CD14-positive monocyte (primary cell): ENCODE data around the gene SLC25A11. TPM values are rescaled to one million over a fixed set of nuclear protein-coding genes. Genes with fewer than 3 reads are reported as not detected.

ENCODE experiments used
- DNase-seq, 3 donors: peaks; one replicate each; pipeline ENCODE4 v3.0.0-alpha.2; 2011 to 2022
- H2AFZ ChIP-seq: 2 replicates; pipeline ENCODE4 v1.6.0; 2012; ENCODE audit warnings: mild to moderate bottlenecking, low read depth, low read length, inconsistent platforms; ENCODE audit not compliant: insufficient read depth, poor library complexity, severe bottlenecking
- H3K27ac ChIP-seq, 2 donors: 1 replicate in 1 of 2; 2 replicates in 1 of 2; pipeline ENCODE4 v1.5.1; 2012 to 2013; ENCODE audit warnings: low read length in 2 of 2, control low read depth in 1 of 2, inconsistent platforms in 1 of 2, low read depth in 1 of 2, mild to moderate bottlenecking in 1 of 2
- H3K27me3 ChIP-seq, 2 donors: one replicate each; pipeline versions ENCODE4 v1.6.0 to v1.6.1; 2011 to 2013; ENCODE audit warnings: low read length in 2 of 2; ENCODE audit not compliant: control insufficient read depth in 2 of 2, insufficient read depth in 2 of 2
- H3K36me3 ChIP-seq, 2 donors: replicated peaks in 1 of 2; 1 replicate in 1 of 2; 2 replicates in 1 of 2; pipeline versions ENCODE4 v1.5.1 to v1.6.1; 2012 to 2013; ENCODE audit warnings: low read length in 2 of 2, control low read depth in 1 of 2, inconsistent platforms in 1 of 2, mild to moderate bottlenecking in 1 of 2; ENCODE audit not compliant: insufficient read depth in 2 of 2, control insufficient read depth in 1 of 2
- H3K4me1 ChIP-seq, 2 donors: 1 replicate in 1 of 2; 2 replicates in 1 of 2; pipeline versions ENCODE4 v1.5.1 to v1.6.1; 2012 to 2013; ENCODE audit warnings: low read length in 2 of 2, control low read depth in 1 of 2, inconsistent platforms in 1 of 2, mild to moderate bottlenecking in 1 of 2, moderate library complexity in 1 of 2; ENCODE audit not compliant: insufficient read depth in 2 of 2, control insufficient read depth in 1 of 2
- H3K4me2 ChIP-seq: replicated peaks from 2 replicates; pipeline ENCODE3; 2012; ENCODE audit warnings: low read length, moderate library complexity, mild to moderate bottlenecking; ENCODE audit not compliant: poor library complexity, severe bottlenecking; ENCODE audit errors: extremely low read depth
- H3K4me3 ChIP-seq, 3 experiments: fragments of 200-600 bp in 1 of 3; sonication (generic) in 1 of 3; replicated peaks in 1 of 3; 1 replicate in 2 of 3; 2 replicates in 1 of 3; pipeline ENCODE4 v1.5.1; 2011 to 2013; ENCODE audit warnings: low read length in 3 of 3, mild to moderate bottlenecking in 3 of 3, control low read depth in 2 of 3, low read depth in 2 of 3, inconsistent platforms in 1 of 3, moderate library complexity in 1 of 3
- H3K79me2 ChIP-seq: 2 replicates; pipeline ENCODE4 v1.6.0; 2012; ENCODE audit warnings: mild to moderate bottlenecking, control low read depth, inconsistent platforms, low read length, moderate library complexity; ENCODE audit not compliant: insufficient read depth
- H3K9ac ChIP-seq: 2 replicates; pipeline ENCODE4 v1.6.0; 2017; ENCODE audit warnings: low read length, mild to moderate bottlenecking; ENCODE audit not compliant: insufficient read depth, poor library complexity, severe bottlenecking
- H3K9me3 ChIP-seq, 2 donors: replicated peaks in 1 of 2; 1 replicate in 1 of 2; 2 replicates in 1 of 2; pipeline versions ENCODE4 v1.5.1 to v1.6.1; 2012 to 2013; ENCODE audit warnings: low read length in 2 of 2, control low read depth in 1 of 2; ENCODE audit not compliant: control insufficient read depth in 1 of 2, insufficient read depth in 1 of 2
- H4K20me1 ChIP-seq: 2 replicates; pipeline ENCODE4 v1.6.0; 2012; ENCODE audit warnings: mild to moderate bottlenecking, low read length, control low read depth, moderate library complexity; ENCODE audit not compliant: insufficient read depth
- H3K27ac Mint-ChIP-seq, 7 donors: one replicate each; pipeline ENCODE4 v1.8.0; 2020; ENCODE audit warnings: mild to moderate bottlenecking in 7 of 7, mixed read lengths in 7 of 7, moderate library complexity in 6 of 7, inconsistent platforms in 2 of 7
- H3K27me3 Mint-ChIP-seq, 3 donors: one replicate each; pipeline ENCODE4 v1.8.0; 2021 to 2022; ENCODE audit warnings: low read depth in 3 of 3, mild to moderate bottlenecking in 3 of 3, mixed read lengths in 3 of 3, moderate library complexity in 3 of 3, inconsistent platforms in 1 of 3
- H3K36me3 Mint-ChIP-seq, 2 donors: one replicate each; pipeline ENCODE4 v1.8.0; 2020; ENCODE audit warnings: mixed read lengths in 2 of 2, inconsistent platforms in 1 of 2, mild to moderate bottlenecking in 1 of 2
- H3K4me1 Mint-ChIP-seq: one replicate; pipeline ENCODE4 v1.8.0; 2020; ENCODE audit warnings: mild to moderate bottlenecking, mixed read lengths
- H3K4me3 Mint-ChIP-seq, 2 donors: one replicate each; pipeline ENCODE4 v1.8.0; 2020; ENCODE audit warnings: mild to moderate bottlenecking in 2 of 2, mixed read lengths in 2 of 2, moderate library complexity in 1 of 2
- H3K9me3 Mint-ChIP-seq, 7 donors: one replicate each; pipeline ENCODE4 v1.8.0; 2020 to 2022; ENCODE audit warnings: mixed read lengths in 7 of 7, mild to moderate bottlenecking in 6 of 7, moderate library complexity in 6 of 7, inconsistent platforms in 2 of 7
- WGBS: methylation state at CpG from one replicate; pipeline ENCODE4 v1.1.5; 2013; ENCODE audit warnings: missing lambda C conversion rate; ENCODE audit not compliant: insufficient coverage; 5-methylcytosine and 5-hydroxymethylcytosine counted together
- intact Hi-C, 2 donors: fragments of 100-400 bp; cut with micrococcal nuclease; formaldehyde crosslinking; loops; one replicate each; pipeline versions ENCODE4 v1.15.0 to v1.15.1; 2023
- polyA plus RNA-seq, 3 donors: library from polyadenylated mRNA; depleted of rRNA in 1 of 3; unstranded in 2 of 3; stranded (reverse) in 1 of 3; fragments of 300-500 nt in 2 of 3; fragments of >200 nt in 1 of 3; fragmentation: Illumina TruSeq in 2 of 3; gene quantifications; 1 replicate in 2 of 3; 2 replicates in 1 of 3; pipeline ENCODE4 v1.2.3, GENCODE V29; 2012 to 2021
- TF ChIP-seq, protein P1 (sequence below): fragments of 200-600 bp; IDR thresholded peaks from one replicate; pipeline ENCODE4 v1.8.0; 2022; ENCODE audit warnings: antibody characterized with exemption, mild to moderate bottlenecking

SLC25A11 gene
- polyA plus RNA-seq, 3 donors, result 65.2 to 138 (median 111) TPM

DNA sequence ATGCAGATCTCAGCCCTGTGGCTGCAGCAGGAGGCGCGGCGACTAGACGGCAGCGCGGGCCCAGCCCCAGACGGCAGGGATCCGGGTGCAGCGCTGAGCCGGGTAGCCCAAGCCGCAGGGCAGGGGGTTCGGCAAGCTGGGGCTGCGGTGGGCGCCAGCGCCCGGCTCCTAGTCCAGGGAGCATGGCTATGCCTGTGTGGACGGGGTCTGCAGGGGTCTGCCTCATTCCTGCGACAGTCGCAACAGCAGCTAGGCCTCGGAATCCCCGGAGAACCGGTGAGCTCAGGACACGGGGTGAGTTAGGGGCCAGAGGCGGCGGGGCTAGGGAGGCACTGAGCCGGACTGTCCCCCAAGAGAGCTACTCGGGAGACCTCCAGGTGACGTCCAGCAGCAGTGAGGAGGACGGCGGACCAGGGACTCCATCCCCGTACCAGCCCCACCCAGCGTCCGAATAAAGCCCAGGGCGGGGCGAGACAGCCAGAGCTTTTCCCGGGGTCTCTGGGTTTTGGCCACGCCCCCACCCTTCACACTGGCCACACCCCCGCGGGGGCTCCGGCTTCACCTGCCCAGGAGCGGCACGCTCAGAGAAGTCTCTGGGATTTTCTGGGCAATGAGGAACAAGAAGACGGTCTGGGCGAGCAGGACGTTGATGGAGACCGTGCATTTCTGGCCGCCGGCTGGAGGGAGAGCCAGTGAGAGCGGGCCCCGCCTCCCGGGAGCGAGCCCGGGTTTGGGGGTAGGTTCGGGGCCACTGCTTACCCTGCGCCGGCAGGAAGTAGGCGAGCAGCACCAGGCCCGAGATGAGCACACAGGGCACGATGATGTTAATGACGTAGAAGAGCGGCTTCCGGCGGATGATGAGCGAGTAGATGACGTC is 39.4 kb downstream of the SLC25A11 start:
- Histone ChIP-seq H3K4me2 (peak overlapping the region; percentile 89), H3K36me3 (peaks cover 21 to 23% of the 10 kb centered on the region in 2 donors), H3K27ac (peak overlapping the region; percentile 16 to 79), H3K4me3 (peak overlapping the region; percentile 33 to 83 (median 40)), H3K79me2 (no peaks in the 10 kb centered on the region), H4K20me1 (no peaks in the 10 kb centered on the region), H3K27me3 (peaks cover 0 to 26% of the 10 kb centered on the region in 2 donors), H2AFZ (no peak overlapping the region), H3K4me1 (peaks cover 47 to 52% of the 10 kb centered on the region in 2 donors), H3K9me3 (no peaks in the 10 kb centered on the region), H3K9ac (peak overlapping the region; percentile 65)
- DNase-seq, result peak; percentile 76 to 93 (median 91)
- Mint-ChIP-seq H3K27ac (peak overlapping the region; percentile 82 to 97 (median 91)), H3K4me3 (peak overlapping the region; percentile 89 to 91), H3K36me3 (peaks cover 28 to 33% of the 10 kb centered on the region in 2 donors), H3K27me3 (peaks cover 41 to 59% (median 52%) of the 10 kb centered on the region in 3 donors), H3K4me1 (peaks cover 45% of the 10 kb centered on the region), H3K9me3 (peaks cover 0 to 12% (median 3%) of the 10 kb centered on the region in 7 donors)
- TF ChIP-seq, protein P1, sequence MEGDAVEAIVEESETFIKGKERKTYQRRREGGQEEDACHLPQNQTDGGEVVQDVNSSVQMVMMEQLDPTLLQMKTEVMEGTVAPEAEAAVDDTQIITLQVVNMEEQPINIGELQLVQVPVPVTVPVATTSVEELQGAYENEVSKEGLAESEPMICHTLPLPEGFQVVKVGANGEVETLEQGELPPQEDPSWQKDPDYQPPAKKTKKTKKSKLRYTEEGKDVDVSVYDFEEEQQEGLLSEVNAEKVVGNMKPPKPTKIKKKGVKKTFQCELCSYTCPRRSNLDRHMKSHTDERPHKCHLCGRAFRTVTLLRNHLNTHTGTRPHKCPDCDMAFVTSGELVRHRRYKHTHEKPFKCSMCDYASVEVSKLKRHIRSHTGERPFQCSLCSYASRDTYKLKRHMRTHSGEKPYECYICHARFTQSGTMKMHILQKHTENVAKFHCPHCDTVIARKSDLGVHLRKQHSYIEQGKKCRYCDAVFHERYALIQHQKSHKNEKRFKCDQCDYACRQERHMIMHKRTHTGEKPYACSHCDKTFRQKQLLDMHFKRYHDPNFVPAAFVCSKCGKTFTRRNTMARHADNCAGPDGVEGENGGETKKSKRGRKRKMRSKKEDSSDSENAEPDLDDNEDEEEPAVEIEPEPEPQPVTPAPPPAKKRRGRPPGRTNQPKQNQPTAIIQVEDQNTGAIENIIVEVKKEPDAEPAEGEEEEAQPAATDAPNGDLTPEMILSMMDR, result no peak
- 9% methylated on average over 56 of the region's 65 CpGs for WGBS
- intact Hi-C loops, result loop anchor here (1.0 to 10.0 kb wide), 3 partner anchors 47 to 164 kb away; partner anchors contain the start of genes PFN1 (in 1 of the 2) and SPAG7 (in 1 of the 2)
